Stimulated activated CD4-positive, alpha-beta T cell treated with anti-CD3 and anti-CD28 coated beads, Interleukin-12 subunit alpha, Interleukin-12 subunit beta, amount 100 ng/mL, for 4 hours (primary cell): ENCODE data around the gene PTH1R.

ENCODE experiments used
- DNase-seq: peaks from one replicate; pipeline ENCODE4 v3.0.0-alpha.2; 2020

PTH1R gene

DNA sequence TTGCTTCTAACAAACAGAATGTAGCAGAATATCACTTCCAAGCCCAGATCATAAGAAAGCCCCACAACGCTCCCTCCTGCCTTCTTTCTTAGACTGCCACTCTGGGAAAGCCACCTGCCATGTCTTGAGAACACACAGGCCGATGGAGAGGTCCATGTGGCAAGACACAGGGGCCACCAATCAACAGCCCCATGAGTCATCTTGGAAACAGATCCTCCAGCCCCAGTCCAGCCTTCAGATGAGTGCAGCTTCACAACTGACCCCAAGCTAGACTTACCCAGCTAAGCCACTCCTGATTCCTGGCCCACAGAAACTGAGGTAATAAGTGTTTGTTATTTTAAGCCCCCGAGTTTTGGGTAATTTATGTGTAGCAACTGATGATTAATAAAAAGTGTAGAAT, 39.7 kb downstream of the PTH1R start:
- DNase-seq = no peak

DNA sequence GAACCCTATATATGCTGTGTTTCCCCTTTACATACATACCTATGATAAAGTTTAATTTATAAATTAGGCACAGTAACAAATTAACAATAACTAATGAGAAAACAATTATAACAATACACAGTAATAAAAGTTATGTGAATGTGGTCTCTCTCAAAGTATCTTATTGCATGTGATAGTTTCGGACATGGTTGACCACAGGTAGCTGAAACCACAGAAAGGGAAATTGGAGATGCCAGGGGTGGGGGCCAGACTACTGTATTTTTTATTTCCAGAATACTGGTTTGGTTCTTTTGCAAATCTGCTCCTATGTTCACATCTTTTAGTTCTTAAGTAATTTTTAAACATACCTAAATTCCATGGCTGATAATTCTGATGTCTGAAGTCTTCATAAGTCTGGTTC, 40.7 kb downstream of the PTH1R start:
- DNase-seq = no peak

DNA sequence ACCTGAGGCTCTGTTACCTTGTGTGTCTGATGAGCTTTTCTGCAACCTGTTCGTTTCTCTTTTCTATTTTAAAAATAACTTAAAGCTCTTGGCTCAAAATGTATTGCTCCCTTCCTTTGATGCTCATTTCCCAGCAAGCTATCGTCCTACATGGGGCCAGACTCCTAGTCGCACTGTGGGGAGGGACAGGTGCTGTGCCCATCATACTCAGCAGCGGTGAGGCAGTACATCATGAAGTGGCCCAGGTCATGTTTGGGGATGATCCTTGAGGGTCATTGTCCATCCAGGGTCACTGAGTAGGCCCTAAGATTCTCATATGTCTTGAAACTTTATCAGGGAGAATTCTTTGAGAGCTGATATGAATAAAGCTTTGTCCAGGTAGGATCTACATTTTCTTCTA, 41.1 kb downstream of the PTH1R start:
- no peak for DNase-seq

DNA sequence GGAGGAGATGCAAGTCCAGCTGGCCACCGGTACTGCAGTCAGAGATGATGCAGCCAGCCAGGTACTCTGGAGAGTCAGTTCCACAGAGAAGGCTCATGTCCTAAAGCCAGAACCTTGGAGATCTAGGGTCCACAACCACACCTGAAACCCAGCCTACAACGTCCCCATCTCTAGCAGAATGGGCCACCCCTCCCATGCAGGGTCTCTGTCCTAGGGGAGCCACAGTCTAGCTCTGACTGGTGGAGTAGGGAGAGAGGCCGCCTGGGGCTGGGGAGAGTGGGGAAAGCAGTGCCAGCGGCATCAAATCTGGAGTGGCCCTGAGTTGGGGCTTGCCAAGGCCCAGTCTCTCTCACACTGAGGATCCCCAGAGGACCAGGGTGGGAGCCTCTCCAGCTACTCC, 43.5 kb downstream of the PTH1R start:
- DNase-seq = no peak

DNA sequence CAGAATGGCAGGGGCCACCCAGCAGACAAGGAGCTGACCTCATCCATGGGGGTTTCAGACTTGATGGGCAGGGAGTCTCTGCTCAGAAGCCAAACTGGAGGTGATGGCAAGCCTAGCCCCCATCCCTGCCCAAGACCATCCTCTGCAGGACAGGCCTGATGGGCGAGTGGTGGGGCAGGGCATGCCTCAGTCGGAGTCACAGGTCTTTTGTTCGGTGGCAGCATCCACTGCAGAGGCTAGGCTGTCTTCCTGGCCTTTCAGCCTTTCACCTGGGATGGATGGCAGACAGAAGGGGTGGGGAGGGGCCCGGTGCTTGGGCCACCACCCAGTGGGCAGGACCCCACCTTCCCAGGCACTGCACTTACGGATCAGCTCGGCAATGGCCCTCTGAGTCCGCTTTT, 44.4 kb downstream of the PTH1R start:
- DNase-seq = no peak

DNA sequence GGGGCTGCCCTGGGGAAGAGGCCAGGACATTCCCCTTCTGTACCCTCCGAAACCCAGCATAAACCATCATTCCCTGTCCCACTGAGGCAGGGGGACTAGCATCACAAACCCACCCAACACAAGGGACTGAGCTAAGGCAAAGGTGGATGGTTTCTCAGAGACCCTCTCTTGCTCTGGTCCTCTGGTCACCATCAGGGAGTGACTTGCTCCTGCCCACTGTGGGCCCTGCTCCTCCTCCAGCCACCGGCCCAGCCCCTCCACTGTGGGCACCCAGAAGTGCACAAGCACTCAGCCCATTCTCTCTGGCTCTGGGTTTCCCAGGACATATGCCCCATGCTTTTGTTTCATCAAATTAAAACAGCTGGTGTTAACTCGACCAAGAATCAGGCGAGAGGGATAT, 44.9 kb downstream of the PTH1R start:
- DNase-seq = no peak

DNA sequence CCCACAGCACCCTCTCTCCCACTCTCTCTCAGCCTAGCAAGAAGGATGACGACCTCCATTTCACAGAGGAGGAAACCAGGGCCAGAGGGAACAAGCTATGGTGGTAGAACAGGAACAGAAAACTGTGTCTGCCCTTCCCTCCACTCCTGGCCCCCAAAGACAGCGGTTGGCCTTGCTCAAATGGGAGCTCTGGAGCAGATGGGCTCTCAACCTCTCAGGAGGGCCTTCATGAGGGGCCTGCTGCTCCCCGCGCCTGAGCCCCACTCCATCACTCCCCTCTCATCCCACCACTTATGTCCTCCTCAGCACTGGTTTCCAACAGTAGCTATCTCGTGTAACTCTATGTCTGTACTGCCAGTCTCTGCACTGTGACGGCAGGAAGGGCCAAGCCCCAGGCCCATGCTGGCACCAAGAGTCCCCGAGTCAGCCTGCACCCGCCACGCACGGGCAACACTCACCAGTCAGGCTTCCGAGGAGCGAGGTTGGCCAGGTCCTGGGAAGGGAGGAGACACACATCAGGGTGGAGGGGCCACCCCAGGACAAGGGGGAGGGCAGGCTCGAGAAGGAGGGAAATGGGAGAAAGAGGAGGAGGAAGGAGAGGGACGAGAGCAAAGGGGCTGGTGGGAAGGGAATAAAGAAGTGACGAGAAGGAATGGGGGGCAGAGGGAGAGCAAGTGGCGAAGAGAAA, 45.5 kb downstream of the PTH1R start:
- DNase-seq = no peak

DNA sequence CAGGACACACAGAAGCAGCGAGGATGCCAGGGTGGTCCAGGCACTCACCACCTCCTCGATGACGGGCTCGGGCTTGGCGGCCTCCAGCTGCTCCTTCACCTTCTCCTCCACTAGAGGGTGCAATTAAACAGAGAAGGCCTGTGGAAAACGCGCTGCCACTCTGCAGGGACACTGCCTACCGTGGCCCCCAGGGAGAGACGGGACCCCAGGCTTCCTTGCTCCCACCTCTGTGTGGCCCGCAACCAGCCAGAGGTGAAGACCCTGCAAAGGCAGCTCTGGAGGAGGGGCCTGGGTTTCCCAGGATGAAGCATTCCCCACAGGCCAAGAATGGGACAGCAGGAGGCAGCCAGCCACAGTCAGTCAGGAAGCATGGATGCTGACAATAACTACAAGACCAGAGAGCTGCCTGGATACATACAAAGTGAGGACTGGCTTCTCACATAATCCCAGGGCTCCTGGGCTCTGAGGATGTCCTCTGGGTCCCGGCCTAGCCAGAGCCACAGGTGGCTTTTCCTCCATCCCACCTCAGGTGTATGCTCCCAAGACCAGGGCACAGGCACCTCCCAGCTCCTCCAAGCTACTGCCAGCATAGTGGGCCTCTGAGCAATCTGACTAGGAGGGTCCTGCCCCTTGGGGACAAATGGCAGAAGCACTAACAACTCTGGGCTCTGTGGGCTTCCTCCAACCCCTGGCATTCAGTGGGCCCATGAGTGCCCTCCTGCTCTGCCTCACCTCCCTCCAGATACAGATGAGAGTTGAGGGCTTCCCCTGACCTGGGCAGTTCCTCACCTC, 46.2 kb downstream of the PTH1R start:
- peak; percentile 29 for DNase-seq

DNA sequence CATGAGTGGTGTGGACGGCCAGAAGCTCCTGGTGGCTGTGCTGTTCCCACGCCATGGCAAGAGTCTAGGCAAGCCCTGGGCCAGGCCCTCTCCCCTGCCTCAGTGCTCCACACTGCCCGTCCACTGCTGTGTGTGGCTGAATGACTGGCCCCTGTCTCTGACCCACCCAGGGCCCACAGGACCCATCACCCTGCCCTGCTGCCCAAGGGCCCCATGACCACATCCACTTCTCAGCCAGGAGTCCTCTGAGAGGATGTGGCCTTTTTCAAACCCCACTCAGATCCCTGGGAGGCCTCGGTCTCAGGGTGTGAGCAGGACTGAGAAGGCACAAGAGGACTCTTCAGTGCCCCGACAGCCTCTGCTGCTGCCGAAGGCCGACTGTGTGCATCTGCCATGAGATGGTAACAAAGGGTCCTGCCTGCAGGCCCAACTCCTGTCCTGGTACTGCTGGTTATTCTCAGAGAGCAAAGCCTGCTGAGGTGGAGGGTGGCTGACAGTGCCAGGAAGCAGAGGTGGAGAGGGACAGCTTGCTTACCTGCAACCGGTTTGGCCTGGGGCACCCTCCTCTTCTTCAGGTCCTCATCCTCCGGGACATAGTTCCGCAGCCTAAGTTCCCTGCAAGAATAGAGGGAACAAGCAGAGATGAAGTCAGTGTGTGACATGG, 47.5 kb downstream of the PTH1R start:
- no peak for DNase-seq

DNA sequence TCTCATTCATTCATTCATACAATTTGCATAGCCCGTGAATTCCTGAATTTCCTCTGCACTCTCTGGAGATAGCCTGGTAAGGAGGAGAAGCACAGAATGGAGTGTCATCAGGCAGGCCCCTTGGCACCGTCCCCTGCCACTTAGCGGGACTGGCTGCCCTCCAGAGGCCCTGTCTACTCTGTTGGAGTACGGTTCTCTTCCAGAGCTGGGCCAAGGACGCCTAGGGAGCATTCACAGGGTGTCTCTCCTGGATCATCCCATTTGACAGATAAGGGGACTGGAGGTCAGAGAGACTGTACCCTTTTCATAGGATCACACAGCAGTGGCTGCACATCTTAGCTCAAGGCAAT, 48.0 kb downstream of the PTH1R start:
- DNase-seq = no peak

DNA sequence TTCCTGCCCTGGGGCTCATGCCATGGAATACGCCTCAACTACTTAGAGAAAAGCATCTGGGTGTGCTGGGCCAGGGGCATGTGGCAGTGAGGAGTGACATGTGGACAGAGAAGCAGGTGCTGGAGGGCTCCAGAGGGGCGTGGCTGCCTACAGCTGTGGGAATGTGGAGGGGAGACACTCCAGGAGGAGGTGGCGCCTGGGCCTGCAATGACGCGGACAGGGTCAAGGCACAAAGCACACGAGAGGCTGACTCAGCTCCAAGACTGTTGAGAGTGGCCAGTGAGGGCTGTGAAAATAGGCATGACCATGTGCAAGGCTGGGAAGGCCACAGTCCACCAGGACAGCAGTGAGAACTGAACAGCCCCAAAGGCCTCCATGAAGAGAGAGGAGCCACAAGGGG, 48.5 kb downstream of the PTH1R start:
- DNase-seq = no peak

DNA sequence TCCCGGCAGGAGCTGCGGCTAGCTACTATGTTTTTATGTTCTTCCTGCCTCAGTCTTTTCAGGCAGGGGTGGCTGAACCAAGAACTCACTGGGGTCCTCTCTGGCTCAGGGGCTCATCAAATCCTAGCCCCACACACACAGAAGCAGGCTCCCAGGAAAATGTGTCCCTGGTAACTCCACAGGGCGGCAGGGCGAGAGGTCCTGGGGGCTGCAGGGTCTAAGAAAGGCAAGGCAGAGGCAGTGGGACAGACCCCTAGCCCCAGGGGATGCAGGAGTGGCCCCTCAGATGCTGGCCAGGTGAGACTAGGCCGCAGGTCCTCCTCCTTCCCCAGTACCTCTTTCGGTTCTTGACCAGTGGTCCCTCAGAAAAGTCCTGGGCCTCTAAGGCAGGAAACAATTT, 48.9 kb downstream of the PTH1R start:
- no peak for DNase-seq

DNA sequence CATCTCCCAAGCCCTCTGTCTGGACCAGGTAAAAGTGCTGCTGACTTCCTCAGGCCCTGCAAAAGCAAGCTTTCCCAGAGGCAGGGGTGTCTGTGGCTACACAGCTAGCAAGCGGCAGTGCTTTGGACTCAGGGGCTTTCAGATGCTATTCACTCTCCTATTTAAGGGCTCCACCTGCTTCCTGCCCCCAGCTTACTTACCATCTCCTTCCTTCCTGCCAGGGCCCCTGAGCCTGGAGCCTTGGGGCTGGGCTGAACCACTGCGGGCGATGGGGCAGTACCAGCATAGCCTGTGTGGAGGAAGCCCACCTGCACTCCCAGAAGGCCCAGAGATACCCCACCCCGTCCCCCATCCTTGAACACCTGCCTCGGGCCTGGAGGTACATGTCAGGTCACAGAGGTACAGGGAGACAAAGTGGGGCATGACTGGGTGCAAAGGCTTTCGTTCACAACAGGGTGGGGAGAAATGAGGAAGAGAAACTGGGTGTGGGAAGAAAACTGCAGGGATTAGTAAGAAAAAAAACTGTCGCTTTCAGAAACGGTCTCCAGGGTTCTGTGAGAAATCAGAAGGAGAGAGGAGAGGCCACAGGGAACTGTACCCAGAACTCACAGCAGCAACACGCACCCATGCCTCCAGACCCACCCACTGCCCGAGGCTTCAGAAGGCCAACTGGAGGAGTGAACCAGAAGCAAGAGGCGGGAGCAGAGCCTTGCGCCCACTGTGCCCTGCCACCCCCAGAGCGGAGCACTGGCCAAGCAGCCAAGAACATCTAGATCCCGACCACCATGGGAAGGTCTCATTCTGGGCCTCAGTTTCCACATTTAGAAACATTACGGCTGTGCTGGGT, 49.6 kb downstream of the PTH1R start:
- DNase-seq = no peak

DNA sequence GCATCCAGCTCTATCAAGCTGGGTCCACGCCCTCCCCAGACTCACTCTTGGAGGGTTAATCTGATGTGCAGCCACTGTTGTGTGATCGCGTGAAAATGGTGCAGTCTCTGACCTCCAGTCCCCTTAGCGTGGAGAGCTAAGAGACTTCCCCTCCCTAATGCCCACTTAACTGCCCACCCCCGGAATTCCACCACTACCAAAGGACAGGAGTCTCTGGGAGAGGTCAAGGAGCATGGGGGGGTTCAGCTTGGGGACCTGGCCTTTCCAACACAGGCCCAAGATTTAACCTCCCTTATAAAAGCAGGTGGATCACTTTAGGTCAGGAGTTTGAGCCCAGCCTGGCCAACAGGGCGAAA, 50.2 kb downstream of the PTH1R start:
- no peak for DNase-seq

DNA sequence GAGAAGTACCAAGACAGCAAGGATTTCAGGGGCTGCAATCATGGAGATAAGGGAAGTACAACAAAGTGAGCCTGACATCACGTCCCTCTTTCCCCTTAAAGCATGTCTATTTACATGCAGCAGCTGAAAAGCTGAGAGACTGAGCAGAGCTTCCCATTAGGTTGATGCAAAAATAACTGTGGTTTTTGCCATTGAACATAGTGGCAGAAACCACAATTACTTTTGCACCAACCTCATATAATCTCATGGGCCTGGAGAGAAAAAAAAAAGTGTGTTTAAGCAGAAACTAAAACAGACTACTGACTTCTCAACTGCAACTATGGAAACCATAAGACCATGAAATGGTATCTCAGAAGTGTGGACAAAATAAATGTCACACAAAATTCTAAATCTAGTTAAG, 50.8 kb downstream of the PTH1R start:
- no peak for DNase-seq

DNA sequence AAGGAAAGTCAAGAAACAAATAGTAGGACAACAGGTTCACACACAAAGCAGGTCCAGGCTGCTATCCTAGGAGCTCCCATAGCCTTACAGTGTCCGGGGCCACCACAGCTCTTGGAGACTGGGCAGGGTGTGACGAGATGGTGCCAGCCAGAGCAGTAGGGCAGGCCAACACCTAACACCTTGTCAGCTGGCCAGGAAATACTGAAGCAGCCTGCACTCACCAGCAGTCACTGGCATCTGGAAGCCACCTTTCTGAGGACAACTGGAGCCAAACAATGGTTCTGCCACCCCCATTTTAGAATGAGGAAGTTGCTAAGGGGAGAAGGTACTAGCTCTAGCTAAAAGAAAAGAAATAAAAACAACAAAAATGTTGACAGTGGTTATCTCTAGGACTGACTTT, 51.8 kb downstream of the PTH1R start:
- no peak for DNase-seq

DNA sequence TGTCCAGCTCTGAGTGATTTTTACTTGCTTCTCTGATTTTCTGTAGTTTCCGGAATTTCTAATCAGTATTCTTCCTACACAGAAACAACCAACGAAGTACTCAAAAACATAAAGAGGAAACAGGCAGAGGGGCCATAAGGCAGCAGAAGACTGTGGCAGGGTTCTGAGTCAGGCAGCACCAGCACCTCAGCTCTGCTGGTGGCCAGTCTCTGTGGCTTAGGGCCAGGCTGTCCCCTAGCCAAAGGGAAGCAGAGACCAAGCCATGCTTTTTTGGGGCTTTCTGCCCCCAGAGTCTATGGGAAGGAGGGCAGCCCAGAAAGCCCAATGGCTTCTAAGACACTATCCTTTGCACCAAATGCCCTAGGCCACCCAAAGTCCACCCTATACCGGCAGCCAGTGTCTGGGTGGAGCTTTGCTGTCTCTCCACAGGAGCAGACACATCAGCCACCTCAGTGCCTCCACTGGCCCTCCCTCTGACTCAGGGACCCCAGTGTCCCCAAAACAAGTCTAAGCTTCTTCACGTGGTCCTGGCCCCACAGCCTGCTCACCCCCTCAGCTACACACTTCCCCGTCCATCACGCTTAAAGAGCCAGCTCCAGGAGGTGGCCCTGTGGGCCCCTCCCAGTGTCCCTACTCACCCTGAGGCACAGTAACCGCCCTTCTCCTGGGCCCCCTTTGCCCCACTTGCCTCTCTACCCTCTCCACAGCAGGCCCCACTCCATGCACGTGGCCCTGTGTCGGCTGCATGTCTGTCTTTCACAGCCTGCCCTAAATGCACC, 52.8 kb downstream of the PTH1R start:
- DNase-seq = no peak

DNA sequence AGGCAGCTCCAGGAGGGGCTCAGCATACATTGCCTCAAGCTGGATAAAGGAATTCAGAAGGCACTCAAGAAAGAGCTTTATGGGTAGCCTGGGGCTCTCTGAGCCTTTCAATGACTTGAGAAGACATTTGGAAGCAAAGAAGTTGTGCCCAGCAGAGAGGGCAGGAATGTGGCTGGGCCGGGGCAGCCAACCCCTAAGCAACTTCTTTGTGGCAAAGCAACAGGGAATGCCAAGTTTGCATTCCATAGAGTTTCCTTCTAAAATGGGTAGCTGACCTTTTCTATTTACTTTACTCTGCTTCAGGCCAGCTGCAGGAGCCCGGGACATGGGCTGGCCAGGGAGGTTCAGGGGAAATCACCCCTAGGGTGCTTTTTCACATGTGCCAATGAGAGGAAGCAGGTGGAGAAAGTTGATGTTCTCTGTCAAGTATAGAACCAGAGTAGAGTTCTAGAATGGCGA, 53.5 kb downstream of the PTH1R start:
- no peak for DNase-seq

DNA sequence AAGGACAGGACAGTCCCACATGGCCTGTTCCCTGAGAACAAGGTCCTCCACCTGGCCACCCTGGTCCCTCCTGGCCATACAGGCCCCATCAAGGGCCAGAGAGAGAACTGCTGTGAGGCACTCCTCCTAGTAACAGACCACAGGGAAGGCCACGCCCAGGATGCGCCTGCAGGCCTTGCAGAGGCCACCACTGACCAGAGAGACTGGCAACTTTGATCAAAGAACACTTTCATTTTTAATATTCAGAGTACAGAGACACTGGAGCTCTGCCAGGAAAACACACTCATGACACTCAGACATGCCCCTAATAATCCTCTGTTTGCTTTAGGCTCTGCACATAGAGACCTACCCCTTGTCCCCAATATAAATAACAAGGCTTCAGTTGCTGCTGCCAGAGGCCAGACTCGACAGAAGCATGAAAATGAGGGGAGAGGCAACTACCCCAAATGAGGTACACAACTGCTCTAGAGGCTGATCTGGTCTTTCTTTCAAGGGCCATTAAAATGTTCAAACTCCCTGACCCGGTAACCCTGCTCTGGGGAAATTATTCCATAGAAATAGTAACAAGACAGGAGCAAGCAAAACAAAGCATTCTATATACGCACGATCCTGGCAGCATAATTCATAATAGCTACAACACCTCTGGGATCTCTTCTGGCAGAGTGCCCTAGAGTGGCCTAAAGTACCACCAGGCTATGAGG, 54.3 kb downstream of the PTH1R start:
- no peak for DNase-seq

DNA sequence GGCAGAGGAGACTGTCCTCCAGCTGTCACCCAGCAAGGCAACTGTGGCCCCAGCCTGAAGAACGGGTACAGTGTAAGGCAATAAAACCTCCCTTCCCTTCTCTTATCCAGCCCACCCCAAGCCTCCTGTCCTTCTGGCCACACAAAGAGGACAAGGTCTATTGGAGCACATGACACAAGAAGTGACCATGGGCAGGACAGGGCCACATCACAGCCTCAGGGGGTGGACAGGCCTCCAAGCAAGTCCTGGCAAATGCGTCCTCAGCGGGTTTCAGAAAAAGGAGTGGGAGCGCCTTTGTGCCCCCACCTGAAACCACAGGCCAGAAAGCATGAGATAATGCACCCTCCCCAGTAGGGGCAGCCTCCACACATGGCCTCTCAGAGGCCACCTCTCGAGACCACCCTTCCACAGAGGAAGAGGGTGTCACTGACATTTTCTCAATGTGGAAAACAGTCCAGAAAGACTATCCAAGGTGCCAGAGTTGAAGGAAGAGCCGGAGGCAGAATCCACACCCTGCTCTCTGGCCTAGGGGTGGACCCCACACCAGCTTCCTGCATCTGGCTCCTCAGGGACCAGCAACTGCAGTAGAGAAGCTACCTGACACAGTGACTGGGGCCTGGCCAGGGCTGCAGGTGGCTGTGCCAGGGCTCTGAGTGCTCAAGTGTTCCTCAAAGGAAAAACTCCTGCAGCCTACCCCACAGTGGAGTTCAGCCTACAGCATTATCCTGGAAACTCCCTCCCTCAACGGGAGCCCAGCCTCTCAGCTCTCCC, 55.1 kb downstream of the PTH1R start:
- no peak for DNase-seq

DNA sequence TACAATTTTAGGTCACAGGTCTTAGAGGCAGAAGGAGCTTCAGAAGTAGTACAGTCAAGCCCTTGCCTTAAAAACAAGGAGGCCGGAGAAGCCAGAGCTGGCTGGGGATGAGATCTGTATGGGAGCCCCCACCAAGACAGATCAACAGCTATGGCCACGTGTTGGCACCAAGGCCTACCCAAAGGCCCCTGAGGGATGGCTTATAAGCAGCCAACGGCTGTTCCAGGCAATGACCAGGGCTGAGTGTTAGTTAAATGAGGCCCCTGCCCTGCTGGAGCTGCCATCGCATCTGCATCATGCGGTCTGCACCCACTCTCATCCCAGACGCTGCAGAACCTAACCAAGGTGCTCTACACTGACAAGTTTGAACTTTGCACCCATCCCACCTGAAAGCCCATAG, 55.7 kb downstream of the PTH1R start:
- DNase-seq = no peak
